Adrenal gland (tissue), 5 donors: ENCODE measurements around the gene SLC9A3.

Experiments used
- POLR2A ChIP-seq, 2 donors: fragments of 450-650 bp; IDR thresholded peaks; one replicate each; pipeline ENCODE4 v1.6.1; 2017; ENCODE audit warnings: antibody characterized with exemption in 2 of 2, mild to moderate bottlenecking in 2 of 2, moderate library complexity in 1 of 2
- TF ChIP-seq, protein P1 (sequence below), 6 experiments: fragments of 450-650 bp in 4 of 6; fragments of 200-600 bp in 2 of 6; sonication (generic) in 1 of 6; IDR thresholded peaks; 1 replicate in 5 of 6; 2 replicates in 1 of 6; pipeline versions ENCODE4 v1.5.1 to v1.8.0; 2016 to 2021; ENCODE audit warnings: antibody characterized with exemption in 6 of 6, mild to moderate bottlenecking in 2 of 6, moderate library complexity in 1 of 6
- donor health status: DM: no; HTN: no; CAD: no.

DNA sequence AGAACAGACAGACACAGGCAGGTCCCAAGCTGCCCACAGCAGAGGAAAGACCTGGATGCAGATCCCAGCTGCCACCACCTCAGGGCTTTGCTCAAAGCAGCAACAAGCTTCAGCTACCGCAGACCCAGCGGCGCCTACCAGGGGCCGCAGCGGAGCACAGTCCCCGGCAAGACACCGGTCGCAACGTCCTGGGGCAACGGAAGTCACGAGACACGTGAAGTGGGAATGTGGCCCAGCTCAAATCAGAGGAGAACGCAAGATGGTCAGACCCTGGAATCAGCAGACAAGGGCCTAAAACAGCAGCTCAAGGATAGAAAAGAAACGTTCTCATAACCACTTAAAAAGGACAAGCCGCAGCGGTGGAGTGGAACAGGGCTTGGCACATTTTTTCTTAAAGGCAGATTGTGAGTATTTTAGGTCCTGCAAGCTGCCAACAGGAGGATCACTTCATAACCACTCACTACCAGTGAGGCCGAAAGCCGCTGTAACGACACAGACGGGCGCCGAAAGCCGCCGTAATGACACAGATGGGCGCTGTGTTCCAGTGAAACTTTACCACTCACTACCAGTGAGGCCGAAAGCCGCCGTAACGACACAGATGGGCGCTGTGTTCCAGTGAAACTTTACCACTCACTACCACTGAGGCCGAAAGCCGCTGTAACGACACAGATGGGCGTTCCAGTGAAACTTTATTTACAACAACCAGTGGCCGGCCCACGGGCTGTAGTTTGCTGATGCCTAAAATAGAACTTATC, 21.7 kb downstream of the SLC9A3 start:
- TF ChIP-seq, protein P1, sequence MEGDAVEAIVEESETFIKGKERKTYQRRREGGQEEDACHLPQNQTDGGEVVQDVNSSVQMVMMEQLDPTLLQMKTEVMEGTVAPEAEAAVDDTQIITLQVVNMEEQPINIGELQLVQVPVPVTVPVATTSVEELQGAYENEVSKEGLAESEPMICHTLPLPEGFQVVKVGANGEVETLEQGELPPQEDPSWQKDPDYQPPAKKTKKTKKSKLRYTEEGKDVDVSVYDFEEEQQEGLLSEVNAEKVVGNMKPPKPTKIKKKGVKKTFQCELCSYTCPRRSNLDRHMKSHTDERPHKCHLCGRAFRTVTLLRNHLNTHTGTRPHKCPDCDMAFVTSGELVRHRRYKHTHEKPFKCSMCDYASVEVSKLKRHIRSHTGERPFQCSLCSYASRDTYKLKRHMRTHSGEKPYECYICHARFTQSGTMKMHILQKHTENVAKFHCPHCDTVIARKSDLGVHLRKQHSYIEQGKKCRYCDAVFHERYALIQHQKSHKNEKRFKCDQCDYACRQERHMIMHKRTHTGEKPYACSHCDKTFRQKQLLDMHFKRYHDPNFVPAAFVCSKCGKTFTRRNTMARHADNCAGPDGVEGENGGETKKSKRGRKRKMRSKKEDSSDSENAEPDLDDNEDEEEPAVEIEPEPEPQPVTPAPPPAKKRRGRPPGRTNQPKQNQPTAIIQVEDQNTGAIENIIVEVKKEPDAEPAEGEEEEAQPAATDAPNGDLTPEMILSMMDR (IDR thresholded peaks at IDR 0.05), result no peak
- no peak for TF ChIP-seq POLR2A (IDR thresholded peaks at IDR 0.05)
